Gastroesophageal sphincter (tissue), 4 donors: ENCODE data around the gene LRRC8B. TPM values are rescaled to one million over a fixed set of nuclear protein-coding genes. Genes with fewer than 3 reads are reported as not detected.
"Not testable (repeated sequence)": the region's sequence is repeated elsewhere in the genome, so short reads cannot be mapped to it uniquely, and the experiment has no call there.

Source experiments
- ATAC-seq: fragments of 150-250 bp; one replicate; pipeline ENCODE4 v1.9.1; 2016; ENCODE audit warnings: mild to moderate bottlenecking, moderate library complexity
- H3K27ac ChIP-seq, 4 donors: fragments of 200-600 bp; sonication (generic) in 3 of 4; 1 replicate in 3 of 4; 2 replicates in 1 of 4; pipeline ENCODE4 v1.5.1; 2016 to 2019
- H3K27me3 ChIP-seq: fragments of 200-600 bp; sonication (generic); one replicate; pipeline ENCODE4 v1.5.1; 2019
- H3K36me3 ChIP-seq, 2 donors: fragments of 200-600 bp; sonication (generic); one replicate each; pipeline ENCODE4 v1.5.1; 2019; ENCODE audit warnings: control low read depth in 1 of 2
- H3K4me1 ChIP-seq, 3 donors: fragments of 200-600 bp; sonication (generic); 1 replicate in 2 of 3; 2 replicates in 1 of 3; pipeline ENCODE4 v1.5.1; 2016 to 2019; ENCODE audit warnings: control low read depth in 2 of 3
- H3K4me3 ChIP-seq, 2 donors: fragments of 200-600 bp; sonication (generic); one replicate each; pipeline ENCODE4 v1.5.1; 2019; ENCODE audit warnings: mild to moderate bottlenecking in 1 of 2, moderate library complexity in 1 of 2
- H3K9me3 ChIP-seq, 3 donors: fragments of 200-600 bp; sonication (generic); one replicate each; pipeline ENCODE4 v1.5.1; 2017 to 2019; ENCODE audit warnings: control low read depth in 2 of 3
- EP300 ChIP-seq: sonication (generic); formaldehyde crosslinking; IDR thresholded peaks from one replicate; pipeline ENCODE4 v1.6.1; 2017; ENCODE audit warnings: antibody characterized with exemption, mild to moderate bottlenecking
- POLR2A ChIP-seq, 2 donors: fragments of 450-650 bp; IDR thresholded peaks; one replicate each; pipeline ENCODE4 v1.6.1; 2017; ENCODE audit warnings: antibody characterized with exemption in 2 of 2, mild to moderate bottlenecking in 2 of 2, moderate library complexity in 1 of 2
- POLR2AphosphoS5 ChIP-seq: sonication (generic); formaldehyde crosslinking; IDR thresholded peaks from one replicate; pipeline ENCODE4 v1.6.1; 2017; ENCODE audit warnings: antibody characterized with exemption
- WGBS, 2 donors: methylation state at CpG; one replicate each; pipeline ENCODE4 v1.1.5; 2018; ENCODE audit warnings: low coverage in 1 of 2; 5-methylcytosine and 5-hydroxymethylcytosine counted together
- total RNA-seq, 4 donors: library from RNA; depleted of rRNA; stranded (reverse); fragments of >200 nt; gene quantifications; one replicate each; pipeline ENCODE4 v1.1.0, GENCODE V29; 2016
- TF ChIP-seq, protein P1 (sequence below), 4 experiments: fragments of 200-600 bp in 2 of 4; fragments of 450-650 bp in 2 of 4; sonication (generic) in 1 of 4; IDR thresholded peaks; one replicate each; pipeline ENCODE4 v1.5.1; 2017 to 2019; ENCODE audit warnings: antibody characterized with exemption in 4 of 4, mild to moderate bottlenecking in 2 of 4, moderate library complexity in 2 of 4

Gene LRRC8B
- total RNA-seq, 4 donors from 2014 or later, result 3.5 to 6.9 (median 5.0) TPM

DNA sequence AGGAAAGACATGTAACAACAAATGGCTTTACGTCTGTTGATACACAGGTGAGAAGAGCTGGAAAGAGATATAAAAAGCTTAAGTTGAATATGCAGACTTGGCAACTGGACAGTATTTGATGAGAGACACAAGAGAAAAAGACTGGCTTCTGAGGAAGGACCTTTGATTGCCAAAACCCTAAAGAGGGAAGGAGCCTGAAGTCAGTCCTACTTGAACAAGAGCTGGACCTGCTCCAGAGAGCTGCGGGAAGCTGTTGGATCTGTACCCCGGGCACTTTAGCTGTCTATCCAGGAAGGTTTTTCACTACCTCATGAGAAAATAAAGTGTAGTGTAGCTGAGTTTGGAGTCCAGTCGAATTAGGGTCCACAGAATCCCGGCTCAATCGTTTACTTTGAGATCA is 25.3 kb upstream of the LRRC8B start:
- no peaks in the 10 kb centered on the region for H3K9me3 ChIP-seq
- H3K27ac ChIP-seq, result no peak overlapping the region
- no peaks in the 10 kb centered on the region for H3K4me1 ChIP-seq
- H3K36me3 ChIP-seq, result no peaks in the 10 kb centered on the region
- no peak for ATAC-seq
- H3K4me3 ChIP-seq, result no peak overlapping the region
- no peak for TF ChIP-seq POLR2A (IDR thresholded peaks at IDR 0.05)
- TF ChIP-seq EP300, result no peak
- no peak for TF ChIP-seq POLR2AphosphoS5
- TF ChIP-seq, protein P1, sequence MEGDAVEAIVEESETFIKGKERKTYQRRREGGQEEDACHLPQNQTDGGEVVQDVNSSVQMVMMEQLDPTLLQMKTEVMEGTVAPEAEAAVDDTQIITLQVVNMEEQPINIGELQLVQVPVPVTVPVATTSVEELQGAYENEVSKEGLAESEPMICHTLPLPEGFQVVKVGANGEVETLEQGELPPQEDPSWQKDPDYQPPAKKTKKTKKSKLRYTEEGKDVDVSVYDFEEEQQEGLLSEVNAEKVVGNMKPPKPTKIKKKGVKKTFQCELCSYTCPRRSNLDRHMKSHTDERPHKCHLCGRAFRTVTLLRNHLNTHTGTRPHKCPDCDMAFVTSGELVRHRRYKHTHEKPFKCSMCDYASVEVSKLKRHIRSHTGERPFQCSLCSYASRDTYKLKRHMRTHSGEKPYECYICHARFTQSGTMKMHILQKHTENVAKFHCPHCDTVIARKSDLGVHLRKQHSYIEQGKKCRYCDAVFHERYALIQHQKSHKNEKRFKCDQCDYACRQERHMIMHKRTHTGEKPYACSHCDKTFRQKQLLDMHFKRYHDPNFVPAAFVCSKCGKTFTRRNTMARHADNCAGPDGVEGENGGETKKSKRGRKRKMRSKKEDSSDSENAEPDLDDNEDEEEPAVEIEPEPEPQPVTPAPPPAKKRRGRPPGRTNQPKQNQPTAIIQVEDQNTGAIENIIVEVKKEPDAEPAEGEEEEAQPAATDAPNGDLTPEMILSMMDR (IDR thresholded peaks at IDR 0.05), result no peak
- H3K27me3 ChIP-seq, result no peaks in the 10 kb centered on the region
- 59 to 69% methylated on average over 6 of the region's 6 CpGs for WGBS, 2 donors

DNA sequence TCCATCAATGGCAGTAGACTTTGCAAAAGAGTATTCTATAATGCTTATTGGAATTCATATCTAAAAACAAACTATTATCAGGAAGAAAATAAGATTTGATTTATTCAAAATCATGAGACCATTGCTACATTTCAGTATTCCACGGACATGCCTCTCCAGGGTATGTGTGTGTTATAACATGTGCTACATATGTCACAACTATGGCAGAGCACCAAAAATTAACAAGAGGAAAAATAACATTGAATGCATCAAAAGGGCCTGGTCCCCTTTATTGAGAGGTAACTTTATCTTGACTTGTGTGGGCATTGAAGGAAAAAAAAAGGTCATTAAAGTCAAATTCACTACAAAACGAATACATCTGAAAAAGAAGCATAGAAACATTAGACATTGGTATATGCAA is 22.6 kb upstream of the LRRC8B start:
- no peak for ATAC-seq
- no peaks in the 10 kb centered on the region for H3K9me3 ChIP-seq

DNA sequence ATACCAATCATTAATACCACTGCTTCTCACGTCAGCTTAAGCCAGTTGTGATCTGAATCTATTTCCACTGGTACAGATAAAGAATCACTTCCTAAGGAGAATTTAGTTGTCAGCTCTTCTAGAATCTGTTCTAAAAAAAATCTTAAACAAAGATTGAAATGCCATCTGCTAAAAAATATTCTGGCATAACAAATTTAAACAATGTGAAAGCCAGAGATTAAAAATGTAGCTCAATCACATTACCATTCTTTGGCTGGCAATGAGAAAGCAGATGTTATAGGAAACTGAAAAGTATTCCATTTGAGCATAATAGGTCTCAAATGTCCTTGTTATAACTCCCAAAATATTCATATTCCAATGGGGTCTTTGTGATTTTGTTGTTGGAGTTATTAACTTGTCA is 21.7 kb upstream of the LRRC8B start:
- ATAC-seq, result no peak
- Histone ChIP-seq H3K27me3 (no peaks in the 10 kb centered on the region), H3K36me3 (no peaks in the 10 kb centered on the region), H3K4me3 (no peak overlapping the region), H3K27ac (no peak overlapping the region), H3K9me3 (no peaks in the 10 kb centered on the region), H3K4me1 (no peaks in the 10 kb centered on the region)
- no peak for TF ChIP-seq POLR2AphosphoS5
- TF ChIP-seq, protein P1 (IDR thresholded peaks at IDR 0.05), result no peak
- TF ChIP-seq POLR2A (IDR thresholded peaks at IDR 0.05), result no peak
- no peak for TF ChIP-seq EP300
- WGBS, 2 donors, result 0 to 33% methylated on average over 1 of the region's 1 CpG

More for the DNA sequence above, 22.6 kb upstream of the LRRC8B start:
- Histone ChIP-seq H3K4me1 (no peaks in the 10 kb centered on the region), H3K27ac (no peak overlapping the region), H3K4me3 (no peak overlapping the region), H3K36me3 (no peaks in the 10 kb centered on the region), H3K27me3 (no peaks in the 10 kb centered on the region)
- TF ChIP-seq, protein P1 (IDR thresholded peaks at IDR 0.05), result no peak
- TF ChIP-seq POLR2A (IDR thresholded peaks at IDR 0.05), result no peak
- TF ChIP-seq POLR2AphosphoS5, result no peak
- TF ChIP-seq EP300, result no peak
- WGBS, 2 donors, result 62 to 74% methylated on average over 2 of the region's 2 CpGs

DNA sequence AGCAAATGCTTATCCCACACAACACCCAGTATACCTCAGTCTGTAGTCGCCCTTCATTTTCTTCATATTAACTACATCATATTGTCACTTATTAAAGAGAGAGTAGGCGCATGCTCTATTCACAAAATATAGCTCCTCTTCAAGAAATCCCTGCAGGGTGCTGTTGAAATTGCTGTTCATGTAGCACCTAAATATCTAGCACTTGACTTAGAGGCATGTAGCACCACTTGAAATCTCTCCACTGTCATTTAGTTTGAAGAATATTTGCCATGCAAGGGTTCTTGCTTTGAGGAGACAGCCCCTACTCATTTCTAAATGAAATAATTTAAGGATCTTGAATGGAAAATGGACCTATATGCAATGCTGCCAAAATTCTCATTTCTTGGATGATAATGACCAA is 20.9 kb upstream of the LRRC8B start:
- no peak for ATAC-seq
- Histone ChIP-seq H3K9me3 (peaks cover 0 to 4% (median 0%) of the 10 kb centered on the region in 3 donors), H3K4me3 (no peak overlapping the region), H3K27ac (no peak overlapping the region), H3K27me3 (no peaks in the 10 kb centered on the region), H3K36me3 (no peaks in the 10 kb centered on the region), H3K4me1 (no peaks in the 10 kb centered on the region)
- WGBS, 2 donors, result 86 to 92% methylated on average over 2 of the region's 2 CpGs
- TF ChIP-seq EP300 (no peak), POLR2A (IDR thresholded peaks at IDR 0.05) (no peak), POLR2AphosphoS5 (no peak)
- TF ChIP-seq, protein P1 (IDR thresholded peaks at IDR 0.05), result no peak

DNA sequence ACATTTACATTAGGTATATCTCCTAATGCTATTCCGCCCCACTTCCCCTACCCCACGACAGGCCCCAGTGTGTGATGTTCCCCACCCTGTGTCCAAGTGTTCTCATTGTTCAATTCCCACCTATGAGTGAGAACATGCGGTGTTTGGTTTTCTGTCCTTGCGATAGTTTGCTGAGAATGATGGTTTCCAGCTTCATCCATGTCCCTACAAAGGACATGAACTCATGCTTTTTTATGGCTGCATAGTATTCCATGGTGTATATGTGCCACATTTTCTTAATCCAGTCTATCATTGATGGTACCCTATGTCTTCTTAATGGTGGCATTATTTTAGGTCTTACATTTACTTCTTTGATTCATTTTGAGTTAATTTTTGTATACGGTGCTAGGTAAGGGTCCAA is 14.6 kb upstream of the LRRC8B start:
- H3K27me3 ChIP-seq, H3K27ac ChIP-seq, H3K9me3 ChIP-seq, H3K4me1 ChIP-seq, H3K36me3 ChIP-seq, H3K4me3 ChIP-seq, ATAC-seq: not testable (repeated sequence)
- WGBS, 2 donors, result 86 to 92% methylated on average over 3 to 4 of the region's 5 CpGs
